ENCODE data around the gene TTC7B.

TTC7B gene

GRCh38 chr14:90547968-90548367, 268.3 kb downstream of the TTC7B start:
- Histone ChIP-seq H3K9ac (no peak overlapping the region), H4K20me1 (ENCODE audit: insufficient read depth) (no peaks in the 10 kb centered on the region), H3K79me2 (ENCODE audit: insufficient read depth, low read depth) (no peaks in the 10 kb centered on the region), H3K4me1 (ENCODE audit: low read depth, poor library complexity, severe bottlenecking) (no peaks in the 10 kb centered on the region), H3K4me2 (no peak overlapping the region), H3K4me3 (IDR thresholded peaks at IDR 0.05; ENCODE audit: insufficient read depth, low read depth, low read length) (no peak overlapping the region), H2AFZ (ENCODE audit: low read depth) (no peak overlapping the region), H3K36me3 (ENCODE audit: insufficient read depth) (no peaks in the 10 kb centered on the region), H3K27ac (no peak overlapping the region), H3K27me3 (ENCODE audit: insufficient read depth, low read depth) (no peaks in the 10 kb centered on the region)
- TF ChIP-seq CTCF (conservative IDR thresholded peaks at IDR 0.05; ENCODE audit: low read depth, low read length), result no peak

- no peaks in the 10 kb centered on the region for H3K4me1 ChIP-seq (ENCODE audit: low read depth, poor library complexity, severe bottlenecking)
- H3K36me3 ChIP-seq (ENCODE audit: insufficient read depth), result no peaks in the 10 kb centered on the region
- H2AFZ ChIP-seq (ENCODE audit: low read depth), result no peak overlapping the region
- no peak overlapping the region for H3K27ac ChIP-seq
- H3K79me2 ChIP-seq (ENCODE audit: insufficient read depth, low read depth), result no peaks in the 10 kb centered on the region
- no peak overlapping the region for H3K9ac ChIP-seq
- no peak overlapping the region for H3K4me2 ChIP-seq
- H4K20me1 ChIP-seq (ENCODE audit: insufficient read depth), result no peaks in the 10 kb centered on the region
- no peaks in the 10 kb centered on the region for H3K27me3 ChIP-seq (ENCODE audit: insufficient read depth, low read depth)
- TF ChIP-seq CTCF (conservative IDR thresholded peaks at IDR 0.05; ENCODE audit: low read depth, low read length), result no peak
- H3K4me3 ChIP-seq (IDR thresholded peaks at IDR 0.05; ENCODE audit: insufficient read depth, low read depth, low read length), result no peak overlapping the region
Measured at GRCh38 chr14:90547250-90547649, 269.0 kb downstream of the TTC7B start.

GRCh38 chr14:90546767-90547166, 269.5 kb downstream of the TTC7B start:
- Histone ChIP-seq H3K27me3 (ENCODE audit: insufficient read depth, low read depth) (no peaks in the 10 kb centered on the region), H3K4me1 (ENCODE audit: low read depth, poor library complexity, severe bottlenecking) (no peaks in the 10 kb centered on the region), H3K9ac (no peak overlapping the region), H3K36me3 (ENCODE audit: insufficient read depth) (no peaks in the 10 kb centered on the region), H3K27ac (no peak overlapping the region), H3K4me3 (IDR thresholded peaks at IDR 0.05; ENCODE audit: insufficient read depth, low read depth, low read length) (no peak overlapping the region), H4K20me1 (ENCODE audit: insufficient read depth) (no peaks in the 10 kb centered on the region), H3K4me2 (no peak overlapping the region), H3K79me2 (ENCODE audit: insufficient read depth, low read depth) (no peaks in the 10 kb centered on the region), H2AFZ (ENCODE audit: low read depth) (no peak overlapping the region)
- no peak for TF ChIP-seq CTCF (conservative IDR thresholded peaks at IDR 0.05; ENCODE audit: low read depth, low read length)

GRCh38 chr14:90545966-90546751, 270.1 kb downstream of the TTC7B start:
- Histone ChIP-seq H2AFZ (ENCODE audit: low read depth) (no peak overlapping the region), H3K27ac (no peak overlapping the region), H3K4me3 (IDR thresholded peaks at IDR 0.05; ENCODE audit: insufficient read depth, low read depth, low read length) (no peak overlapping the region), H3K27me3 (ENCODE audit: insufficient read depth, low read depth) (no peaks in the 10 kb centered on the region), H4K20me1 (ENCODE audit: insufficient read depth) (no peaks in the 10 kb centered on the region), H3K4me1 (ENCODE audit: low read depth, poor library complexity, severe bottlenecking) (no peaks in the 10 kb centered on the region), H3K9ac (no peak overlapping the region), H3K79me2 (ENCODE audit: insufficient read depth, low read depth) (no peaks in the 10 kb centered on the region), H3K4me2 (no peak overlapping the region), H3K36me3 (ENCODE audit: insufficient read depth) (no peaks in the 10 kb centered on the region)
- no peak for TF ChIP-seq CTCF (conservative IDR thresholded peaks at IDR 0.05; ENCODE audit: low read depth, low read length)

Data from KMS-11 (cell line).